Panc1 (cell line): ENCODE results near the gene SMURF1. TPM values are rescaled to one million over a fixed set of nuclear protein-coding genes. Genes with fewer than 3 reads are reported as not detected.

Source experiments
- ATAC-seq: fragments of 200-7000 bp; cut with Tn5 transposase; 2 replicates; pipeline ENCODE4 v1.9.1; 2020; ENCODE audit warnings: mild to moderate bottlenecking, moderate library complexity
- BruUV-seq: library from RNA; stranded (reverse); fragments of 400-500 nt; replicated peaks from 2 replicates; lab custom pipeline; 2021; lab: Mats Ljungman, UMichigan
- CTCF ChIA-PET: fragments of 300-600 bp; sonication (Branson Sonifier 250); formaldehyde crosslinking; loops from one replicate; lab custom pipeline; 2022; ENCODE audit warnings: antibody characterized with exemption; lab: Charles Lee
- POLR2A ChIA-PET: fragments of 300-600 bp; sonication (Branson Sonifier 250); formaldehyde crosslinking; loops from one replicate; lab custom pipeline; 2022; ENCODE audit warnings: antibody characterized with exemption; lab: Charles Lee
- DNase-seq: peaks from one replicate; pipeline ENCODE4 v3.0.0-alpha.2; 2010; ENCODE audit warnings: low read depth, low spot score
- H3K27ac ChIP-seq: 2 replicates; pipeline ENCODE4 v1.5.1; 2011; ENCODE audit warnings: mild to moderate bottlenecking, low read length, inconsistent platforms
- H3K27me3 ChIP-seq: fragments of 200-500 bp; sonication (Bioruptor generic); 2 replicates; pipeline ENCODE4 v1.6.0; 2014; ENCODE audit warnings: low read length, inconsistent platforms; ENCODE audit not compliant: control insufficient read depth, insufficient read depth
- H3K36me3 ChIP-seq: fragments of 200-500 bp; sonication (Bioruptor generic); 2 replicates; pipeline ENCODE4 v1.5.1; 2014; ENCODE audit warnings: inconsistent platforms, mild to moderate bottlenecking, low read length, moderate library complexity; ENCODE audit not compliant: control insufficient read depth, insufficient read depth
- H3K4me1 ChIP-seq: 2 replicates; pipeline ENCODE4 v1.5.1; 2011; ENCODE audit warnings: inconsistent platforms, mild to moderate bottlenecking, low read length, moderate library complexity; ENCODE audit not compliant: control insufficient read depth, insufficient read depth
- H3K4me3 ChIP-seq, 2 experiments: 2 replicates each; pipeline ENCODE4 v1.5.1; 2011 to 2012; ENCODE audit warnings: low read depth in 2 of 2, low read length in 2 of 2, mild to moderate bottlenecking in 2 of 2, inconsistent platforms in 1 of 2, moderate library complexity in 1 of 2
- H3K9me3 ChIP-seq: fragments of 200-500 bp; sonication (Bioruptor generic); 2 replicates; pipeline ENCODE4 v1.5.1; 2014; ENCODE audit warnings: low read depth, mild to moderate bottlenecking, inconsistent platforms, low read length, moderate library complexity; ENCODE audit not compliant: control insufficient read depth, insufficient read depth
- POLR2AphosphoS5 ChIP-seq: IDR thresholded peaks from 2 replicates; pipeline ENCODE4 v1.6.1; 2012; ENCODE audit warnings: mild to moderate bottlenecking, low read depth, low read length, moderate library complexity
- SIN3A ChIP-seq: IDR thresholded peaks from 2 replicates; pipeline ENCODE4 v1.6.1; 2012; ENCODE audit warnings: low read depth, mild to moderate bottlenecking, low read length, moderate library complexity, borderline replicate concordance; ENCODE audit not compliant: insufficient read depth
- TCF7L2 ChIP-seq: IDR thresholded peaks from 2 replicates; pipeline ENCODE4 v1.6.1; 2011; ENCODE audit warnings: mild to moderate bottlenecking, low read depth, low read length, inconsistent platforms
- in situ Hi-C: cut with HindIII; loops from 2 replicates; pipeline ENCODE4 v1.10.0; 2016; ENCODE audit warnings: low sequenced_read_pairs, low pct_unique_long_range_greater_than_20kb
- intact Hi-C: fragments of 100-400 bp; cut with micrococcal nuclease; formaldehyde crosslinking; loops from one replicate; pipeline ENCODE4 v1.10.0; 2022; ENCODE audit not compliant: unreplicated experiment
- total RNA-seq: library from RNA; stranded (reverse); gene quantifications from one replicate; pipeline ENCODE4 v1.2.1, GENCODE V29; 2021; ENCODE audit not compliant: unreplicated experiment
- TF ChIP-seq, protein P1 (sequence below): fragments of 450-650 bp; IDR thresholded peaks from 2 replicates; pipeline ENCODE4 v1.5.1; 2017; ENCODE audit warnings: mild to moderate bottlenecking
- TF ChIP-seq, protein P2 (sequence below), 2 experiments: IDR thresholded peaks; 2 replicates each; pipeline ENCODE4 v1.6.1; 2011 to 2012; ENCODE audit warnings: low read depth in 2 of 2, control low read depth in 1 of 2, low read length in 1 of 2, mild to moderate bottlenecking in 1 of 2, moderate library complexity in 1 of 2; ENCODE audit not compliant: insufficient read depth in 1 of 2

The SMURF1 gene
- total RNA-seq, 1 experiment from 2014 or later = 47.0 TPM

- in situ Hi-C loops = no loop called here
- no peak for DNase-seq
Observed at GRCh38 chr7:98984126-98984525, 159.8 kb downstream of the SMURF1 start.

DNA sequence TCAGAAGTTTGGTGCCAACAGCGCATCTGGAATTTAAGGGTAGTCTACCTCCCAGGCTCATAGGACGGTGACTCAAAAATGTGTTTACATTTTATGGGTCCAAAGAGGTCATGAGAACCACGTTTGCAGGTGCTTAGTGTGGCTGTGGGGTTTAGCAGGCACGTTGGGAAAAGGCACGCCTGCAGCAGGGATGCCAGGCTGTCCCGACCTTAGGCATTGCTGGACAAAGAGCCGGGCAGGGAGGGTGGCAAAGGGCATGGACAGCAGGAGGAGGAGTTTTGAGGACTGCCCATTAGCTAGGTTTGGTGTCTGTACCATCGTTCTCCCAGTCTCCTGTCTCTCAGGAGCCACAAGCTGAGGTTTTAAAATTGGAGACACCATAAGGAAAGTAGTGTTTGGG lies 161.2 kb downstream of the SMURF1 start:
- TF ChIP-seq TCF7L2 (no peak), POLR2AphosphoS5 (no peak), SIN3A (no peak)
- TF ChIP-seq, protein P1, sequence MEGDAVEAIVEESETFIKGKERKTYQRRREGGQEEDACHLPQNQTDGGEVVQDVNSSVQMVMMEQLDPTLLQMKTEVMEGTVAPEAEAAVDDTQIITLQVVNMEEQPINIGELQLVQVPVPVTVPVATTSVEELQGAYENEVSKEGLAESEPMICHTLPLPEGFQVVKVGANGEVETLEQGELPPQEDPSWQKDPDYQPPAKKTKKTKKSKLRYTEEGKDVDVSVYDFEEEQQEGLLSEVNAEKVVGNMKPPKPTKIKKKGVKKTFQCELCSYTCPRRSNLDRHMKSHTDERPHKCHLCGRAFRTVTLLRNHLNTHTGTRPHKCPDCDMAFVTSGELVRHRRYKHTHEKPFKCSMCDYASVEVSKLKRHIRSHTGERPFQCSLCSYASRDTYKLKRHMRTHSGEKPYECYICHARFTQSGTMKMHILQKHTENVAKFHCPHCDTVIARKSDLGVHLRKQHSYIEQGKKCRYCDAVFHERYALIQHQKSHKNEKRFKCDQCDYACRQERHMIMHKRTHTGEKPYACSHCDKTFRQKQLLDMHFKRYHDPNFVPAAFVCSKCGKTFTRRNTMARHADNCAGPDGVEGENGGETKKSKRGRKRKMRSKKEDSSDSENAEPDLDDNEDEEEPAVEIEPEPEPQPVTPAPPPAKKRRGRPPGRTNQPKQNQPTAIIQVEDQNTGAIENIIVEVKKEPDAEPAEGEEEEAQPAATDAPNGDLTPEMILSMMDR = no peak
- TF ChIP-seq, protein P2, sequence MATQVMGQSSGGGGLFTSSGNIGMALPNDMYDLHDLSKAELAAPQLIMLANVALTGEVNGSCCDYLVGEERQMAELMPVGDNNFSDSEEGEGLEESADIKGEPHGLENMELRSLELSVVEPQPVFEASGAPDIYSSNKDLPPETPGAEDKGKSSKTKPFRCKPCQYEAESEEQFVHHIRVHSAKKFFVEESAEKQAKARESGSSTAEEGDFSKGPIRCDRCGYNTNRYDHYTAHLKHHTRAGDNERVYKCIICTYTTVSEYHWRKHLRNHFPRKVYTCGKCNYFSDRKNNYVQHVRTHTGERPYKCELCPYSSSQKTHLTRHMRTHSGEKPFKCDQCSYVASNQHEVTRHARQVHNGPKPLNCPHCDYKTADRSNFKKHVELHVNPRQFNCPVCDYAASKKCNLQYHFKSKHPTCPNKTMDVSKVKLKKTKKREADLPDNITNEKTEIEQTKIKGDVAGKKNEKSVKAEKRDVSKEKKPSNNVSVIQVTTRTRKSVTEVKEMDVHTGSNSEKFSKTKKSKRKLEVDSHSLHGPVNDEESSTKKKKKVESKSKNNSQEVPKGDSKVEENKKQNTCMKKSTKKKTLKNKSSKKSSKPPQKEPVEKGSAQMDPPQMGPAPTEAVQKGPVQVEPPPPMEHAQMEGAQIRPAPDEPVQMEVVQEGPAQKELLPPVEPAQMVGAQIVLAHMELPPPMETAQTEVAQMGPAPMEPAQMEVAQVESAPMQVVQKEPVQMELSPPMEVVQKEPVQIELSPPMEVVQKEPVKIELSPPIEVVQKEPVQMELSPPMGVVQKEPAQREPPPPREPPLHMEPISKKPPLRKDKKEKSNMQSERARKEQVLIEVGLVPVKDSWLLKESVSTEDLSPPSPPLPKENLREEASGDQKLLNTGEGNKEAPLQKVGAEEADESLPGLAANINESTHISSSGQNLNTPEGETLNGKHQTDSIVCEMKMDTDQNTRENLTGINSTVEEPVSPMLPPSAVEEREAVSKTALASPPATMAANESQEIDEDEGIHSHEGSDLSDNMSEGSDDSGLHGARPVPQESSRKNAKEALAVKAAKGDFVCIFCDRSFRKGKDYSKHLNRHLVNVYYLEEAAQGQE (IDR thresholded peaks at IDR 0.05; ENCODE audit: insufficient read depth in 1 of 2, low read depth in 2 of 2, low read length in 1 of 2) = no peak
- intact Hi-C loops = no loop called here
- ChIA-PET POLR2A (no interaction called here), CTCF (no interaction called here)
- H3K27me3 ChIP-seq = no peaks in the 10 kb centered on the region
- H3K4me3 ChIP-seq = no peak overlapping the region
- no peaks in the 10 kb centered on the region for H3K4me1 ChIP-seq
- H3K27ac ChIP-seq = no peak overlapping the region
- in situ Hi-C loops = no loop called here
- no peaks in the 10 kb centered on the region for H3K9me3 ChIP-seq
- ATAC-seq (no peak), DNase-seq (no peak)
- BruUV-seq = no TSS peak
- peaks cover 47% of the 10 kb centered on the region for H3K36me3 ChIP-seq

More at GRCh38 chr7:98984126-98984525, 159.8 kb downstream of the SMURF1 start:
- ChIA-PET CTCF (no interaction called here), POLR2A (no interaction called here)
- BruUV-seq = no TSS peak
- no peak for ATAC-seq
- intact Hi-C loops = no loop called here
- H3K9me3 ChIP-seq = no peaks in the 10 kb centered on the region
- H3K27me3 ChIP-seq = no peaks in the 10 kb centered on the region
- TF ChIP-seq, protein P1 = no peak
- TF ChIP-seq POLR2AphosphoS5 (no peak), SIN3A (no peak), TCF7L2 (no peak)
- TF ChIP-seq, protein P2 (IDR thresholded peaks at IDR 0.05; ENCODE audit: insufficient read depth in 1 of 2, low read depth in 2 of 2, low read length in 1 of 2) = no peak
- H3K27ac ChIP-seq = no peak overlapping the region
- H3K4me1 ChIP-seq = no peaks in the 10 kb centered on the region
- peaks cover 44% of the 10 kb centered on the region for H3K36me3 ChIP-seq
- no peak overlapping the region for H3K4me3 ChIP-seq
